Upper lobe of left lung (tissue), 4 donors: Measurements from ENCODE around the gene FAM174C.

Source experiments
- POLR2A ChIP-seq, 4 donors: fragments of 450-650 bp; IDR thresholded peaks; one replicate each; pipeline ENCODE4 v1.5.1; 2016 to 2017; ENCODE audit warnings: antibody characterized with exemption in 4 of 4, mild to moderate bottlenecking in 2 of 4
- POLR2AphosphoS5 ChIP-seq, 2 donors: sonication (generic); formaldehyde crosslinking; IDR thresholded peaks; one replicate each; pipeline ENCODE4 v1.5.1; 2017; ENCODE audit warnings: antibody characterized with exemption in 2 of 2
- TF ChIP-seq, protein P1 (sequence below), 6 experiments: fragments of 450-650 bp in 4 of 6; fragments of 200-600 bp in 2 of 6; sonication (generic) in 2 of 6; IDR thresholded peaks; one replicate each; pipeline ENCODE4 v1.5.1; 2016 to 2019; ENCODE audit warnings: antibody characterized with exemption in 6 of 6

DNA sequence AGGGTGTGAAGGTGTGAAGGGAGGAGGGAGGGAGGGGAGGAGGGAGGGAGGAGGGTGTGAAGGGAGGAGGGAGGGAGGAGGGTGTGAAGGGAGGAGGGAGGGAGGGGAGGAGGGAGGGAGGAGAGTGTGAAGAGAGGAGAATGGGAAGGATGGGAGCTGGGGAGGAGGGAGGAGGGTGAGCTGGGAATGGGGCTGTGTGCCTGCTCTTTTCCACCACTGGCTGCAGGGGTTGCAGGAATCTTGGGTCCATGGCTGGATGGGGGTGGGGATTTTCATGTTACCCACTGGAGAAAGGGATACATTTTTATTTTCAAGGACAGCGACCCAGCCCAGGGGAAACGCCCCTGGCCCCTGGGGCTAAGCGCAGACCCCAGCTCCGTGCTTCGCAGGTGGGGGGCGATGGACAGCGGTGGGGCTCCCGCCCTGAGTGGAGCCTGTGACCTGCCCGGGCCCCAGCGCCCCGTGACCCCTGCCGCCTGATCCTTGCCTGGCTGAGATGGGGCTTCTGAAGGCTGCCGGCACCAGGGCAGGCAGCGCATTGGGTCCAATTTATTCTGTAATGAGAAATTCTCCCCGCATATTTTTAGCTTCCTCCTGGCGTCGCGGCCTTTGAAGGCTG, 7.4 kb downstream of the FAM174C start:
- TF ChIP-seq, protein P1, sequence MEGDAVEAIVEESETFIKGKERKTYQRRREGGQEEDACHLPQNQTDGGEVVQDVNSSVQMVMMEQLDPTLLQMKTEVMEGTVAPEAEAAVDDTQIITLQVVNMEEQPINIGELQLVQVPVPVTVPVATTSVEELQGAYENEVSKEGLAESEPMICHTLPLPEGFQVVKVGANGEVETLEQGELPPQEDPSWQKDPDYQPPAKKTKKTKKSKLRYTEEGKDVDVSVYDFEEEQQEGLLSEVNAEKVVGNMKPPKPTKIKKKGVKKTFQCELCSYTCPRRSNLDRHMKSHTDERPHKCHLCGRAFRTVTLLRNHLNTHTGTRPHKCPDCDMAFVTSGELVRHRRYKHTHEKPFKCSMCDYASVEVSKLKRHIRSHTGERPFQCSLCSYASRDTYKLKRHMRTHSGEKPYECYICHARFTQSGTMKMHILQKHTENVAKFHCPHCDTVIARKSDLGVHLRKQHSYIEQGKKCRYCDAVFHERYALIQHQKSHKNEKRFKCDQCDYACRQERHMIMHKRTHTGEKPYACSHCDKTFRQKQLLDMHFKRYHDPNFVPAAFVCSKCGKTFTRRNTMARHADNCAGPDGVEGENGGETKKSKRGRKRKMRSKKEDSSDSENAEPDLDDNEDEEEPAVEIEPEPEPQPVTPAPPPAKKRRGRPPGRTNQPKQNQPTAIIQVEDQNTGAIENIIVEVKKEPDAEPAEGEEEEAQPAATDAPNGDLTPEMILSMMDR (IDR thresholded peaks at IDR 0.05), result no peak
- TF ChIP-seq POLR2AphosphoS5 (IDR thresholded peaks at IDR 0.05) (no peak), POLR2A (IDR thresholded peaks at IDR 0.05) (no peak)
